Bronchial epithelial cell (primary cell): ENCODE measurements around the gene CYBA. TPM values are rescaled to one million over a fixed set of nuclear protein-coding genes. Genes with fewer than 3 reads are reported as not detected.

ENCODE experiments used
- DNase-seq: peaks from one replicate; pipeline ENCODE4 v3.0.0-alpha.2; 2010; ENCODE audit warnings: low read depth
- FAIRE-seq: peaks from 2 replicates; lab custom pipeline; 2011; peaks lifted over from hg19 to GRCh38; lab: Jason Lieb, UNC
- H3K27me3 ChIP-seq: 2 replicates; pipeline ENCODE4 v1.5.1; 2011; ENCODE audit warnings: low read length; ENCODE audit not compliant: control insufficient read depth, insufficient read depth
- H3K36me3 ChIP-seq: 2 replicates; pipeline ENCODE4 v1.5.1; 2011; ENCODE audit warnings: low read length; ENCODE audit not compliant: control insufficient read depth, insufficient read depth
- H3K4me3 ChIP-seq: 2 replicates; pipeline ENCODE4 v1.5.1; 2011; ENCODE audit warnings: mild to moderate bottlenecking, low read depth, low read length, control low read depth
- CTCF ChIP-seq: IDR thresholded peaks from 2 replicates; pipeline ENCODE4 v1.5.1; 2011; ENCODE audit warnings: mild to moderate bottlenecking, moderate library complexity, low read length, control low read depth, inconsistent platforms; ENCODE audit not compliant: insufficient read depth, severe bottlenecking
- total RNA-seq: library from RNA; depleted of rRNA; stranded (reverse); fragments of >200 nt; gene quantifications from 2 replicates; pipeline ENCODE4 v1.2.1, GENCODE V29; 2014

The CYBA gene
- total RNA-seq, 1 donor from 2014 or later: 134 TPM

- Histone ChIP-seq H3K4me3 (no peak overlapping the region), H3K27me3 (no peaks in the 10 kb centered on the region), H3K36me3 (peaks cover 38% of the 10 kb centered on the region)
- FAIRE-seq (no peak), DNase-seq (no peak)
- TF ChIP-seq CTCF: no peak
Measured at GRCh38 chr16:88601313-88602036, 49.4 kb downstream of the CYBA start.

GRCh38 chr16:88600539-88600896, 50.3 kb downstream of the CYBA start:
- DNase-seq (no peak), FAIRE-seq (no peak)
- no peaks in the 10 kb centered on the region for H3K27me3 ChIP-seq
- peaks cover 36% of the 10 kb centered on the region for H3K36me3 ChIP-seq
- no peak overlapping the region for H3K4me3 ChIP-seq
- TF ChIP-seq CTCF: no peak

- H3K27me3 ChIP-seq: no peaks in the 10 kb centered on the region
- DNase-seq (no peak), FAIRE-seq (no peak)
- peaks cover 32% of the 10 kb centered on the region for H3K36me3 ChIP-seq
- H3K4me3 ChIP-seq: no peak overlapping the region
- TF ChIP-seq CTCF: no peak
Measured at GRCh38 chr16:88599825-88600538, 50.9 kb downstream of the CYBA start.

GRCh38 chr16:88599092-88599733, 51.6 kb downstream of the CYBA start:
- H3K36me3 ChIP-seq: peaks cover 29% of the 10 kb centered on the region
- FAIRE-seq: no peak
- no peak for TF ChIP-seq CTCF
- H3K27me3 ChIP-seq: no peaks in the 10 kb centered on the region
- H3K4me3 ChIP-seq: no peak overlapping the region
- no peak for DNase-seq

GRCh38 chr16:88597856-88598491, 52.9 kb downstream of the CYBA start:
- H3K4me3 ChIP-seq: no peak overlapping the region
- TF ChIP-seq CTCF: no peak
- DNase-seq (no peak), FAIRE-seq (no peak)
- peaks cover 30% of the 10 kb centered on the region for H3K36me3 ChIP-seq
- H3K27me3 ChIP-seq: no peaks in the 10 kb centered on the region
